ENCODE data around the gene SHISA9.

Gene SHISA9

DNA sequence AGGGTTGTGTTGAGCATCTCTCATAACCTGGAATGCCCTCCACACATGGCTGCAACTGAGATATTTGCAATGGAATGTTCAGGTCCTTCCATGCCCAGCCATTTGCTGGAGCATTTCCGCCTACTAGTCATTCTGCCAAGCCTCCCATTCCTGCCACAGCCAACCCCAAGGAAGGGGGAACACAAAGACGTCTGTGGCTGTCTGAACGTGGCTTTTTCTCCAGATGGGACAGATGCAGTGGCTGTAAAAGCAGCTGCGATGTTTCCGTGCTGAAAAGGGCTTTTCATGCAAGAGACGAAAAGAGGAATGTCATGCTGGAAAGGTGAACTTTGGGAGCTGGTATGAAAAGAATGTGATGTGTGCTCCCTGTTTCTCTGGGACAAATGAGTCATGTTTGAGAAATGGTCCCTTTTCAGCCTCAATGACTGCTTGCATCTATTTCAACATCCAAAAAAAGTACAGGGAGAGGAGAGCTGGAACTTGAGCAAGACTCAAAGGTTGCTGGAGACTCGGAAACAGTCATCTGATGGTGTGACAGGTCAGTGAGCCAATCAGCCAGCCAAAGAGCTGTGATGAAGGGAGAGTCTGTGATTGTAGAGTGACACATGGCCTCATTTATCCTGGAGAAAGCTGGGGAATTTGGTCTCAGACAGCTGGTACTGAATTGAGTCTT lies 208.9 kb downstream of the SHISA9 start:
- no peak for ATAC-seq
- no peak for TF ChIP-seq ZNF8 (CRISPR knock-in tag; IDR thresholded peaks at IDR 0.05)
- no peak for TF ChIP-seq PPARA (CRISPR knock-in tag; IDR thresholded peaks at IDR 0.05; ENCODE audit: borderline replicate concordance)
- TF ChIP-seq ZFP3 (CRISPR knock-in tag; IDR thresholded peaks at IDR 0.05) = no peak
- TF ChIP-seq, protein P1, sequence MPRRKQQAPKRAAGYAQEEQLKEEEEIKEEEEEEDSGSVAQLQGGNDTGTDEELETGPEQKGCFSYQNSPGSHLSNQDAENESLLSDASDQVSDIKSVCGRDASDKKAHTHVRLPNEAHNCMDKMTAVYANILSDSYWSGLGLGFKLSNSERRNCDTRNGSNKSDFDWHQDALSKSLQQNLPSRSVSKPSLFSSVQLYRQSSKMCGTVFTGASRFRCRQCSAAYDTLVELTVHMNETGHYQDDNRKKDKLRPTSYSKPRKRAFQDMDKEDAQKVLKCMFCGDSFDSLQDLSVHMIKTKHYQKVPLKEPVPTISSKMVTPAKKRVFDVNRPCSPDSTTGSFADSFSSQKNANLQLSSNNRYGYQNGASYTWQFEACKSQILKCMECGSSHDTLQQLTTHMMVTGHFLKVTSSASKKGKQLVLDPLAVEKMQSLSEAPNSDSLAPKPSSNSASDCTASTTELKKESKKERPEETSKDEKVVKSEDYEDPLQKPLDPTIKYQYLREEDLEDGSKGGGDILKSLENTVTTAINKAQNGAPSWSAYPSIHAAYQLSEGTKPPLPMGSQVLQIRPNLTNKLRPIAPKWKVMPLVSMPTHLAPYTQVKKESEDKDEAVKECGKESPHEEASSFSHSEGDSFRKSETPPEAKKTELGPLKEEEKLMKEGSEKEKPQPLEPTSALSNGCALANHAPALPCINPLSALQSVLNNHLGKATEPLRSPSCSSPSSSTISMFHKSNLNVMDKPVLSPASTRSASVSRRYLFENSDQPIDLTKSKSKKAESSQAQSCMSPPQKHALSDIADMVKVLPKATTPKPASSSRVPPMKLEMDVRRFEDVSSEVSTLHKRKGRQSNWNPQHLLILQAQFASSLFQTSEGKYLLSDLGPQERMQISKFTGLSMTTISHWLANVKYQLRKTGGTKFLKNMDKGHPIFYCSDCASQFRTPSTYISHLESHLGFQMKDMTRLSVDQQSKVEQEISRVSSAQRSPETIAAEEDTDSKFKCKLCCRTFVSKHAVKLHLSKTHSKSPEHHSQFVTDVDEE (CRISPR knock-in tag; IDR thresholded peaks at IDR 0.05) = no peak
- no peak for TF ChIP-seq CSDC2 (CRISPR knock-in tag; IDR thresholded peaks at IDR 0.05)
- TF ChIP-seq ZC3H10 (CRISPR knock-in tag; IDR thresholded peaks at IDR 0.05) = no peak
- no peak for TF ChIP-seq RARB (CRISPR knock-in tag; IDR thresholded peaks at IDR 0.05)
- no peak for TF ChIP-seq ZFP30 (CRISPR knock-in tag; IDR thresholded peaks at IDR 0.05)
- no peak for TF ChIP-seq ISL1 (CRISPR knock-in tag; IDR thresholded peaks at IDR 0.05)
- TF ChIP-seq ZNF565 (CRISPR knock-in tag; conservative IDR thresholded peaks at IDR 0.05; ENCODE audit: low read depth) = no peak
- TF ChIP-seq, protein P2, sequence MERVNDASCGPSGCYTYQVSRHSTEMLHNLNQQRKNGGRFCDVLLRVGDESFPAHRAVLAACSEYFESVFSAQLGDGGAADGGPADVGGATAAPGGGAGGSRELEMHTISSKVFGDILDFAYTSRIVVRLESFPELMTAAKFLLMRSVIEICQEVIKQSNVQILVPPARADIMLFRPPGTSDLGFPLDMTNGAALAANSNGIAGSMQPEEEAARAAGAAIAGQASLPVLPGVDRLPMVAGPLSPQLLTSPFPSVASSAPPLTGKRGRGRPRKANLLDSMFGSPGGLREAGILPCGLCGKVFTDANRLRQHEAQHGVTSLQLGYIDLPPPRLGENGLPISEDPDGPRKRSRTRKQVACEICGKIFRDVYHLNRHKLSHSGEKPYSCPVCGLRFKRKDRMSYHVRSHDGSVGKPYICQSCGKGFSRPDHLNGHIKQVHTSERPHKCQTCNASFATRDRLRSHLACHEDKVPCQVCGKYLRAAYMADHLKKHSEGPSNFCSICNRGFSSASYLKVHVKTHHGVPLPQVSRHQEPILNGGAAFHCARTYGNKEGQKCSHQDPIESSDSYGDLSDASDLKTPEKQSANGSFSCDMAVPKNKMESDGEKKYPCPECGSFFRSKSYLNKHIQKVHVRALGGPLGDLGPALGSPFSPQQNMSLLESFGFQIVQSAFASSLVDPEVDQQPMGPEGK (CRISPR knock-in tag; IDR thresholded peaks at IDR 0.05; ENCODE audit: borderline replicate concordance) = no peak
- no peak for TF ChIP-seq ESRRG (CRISPR knock-in tag; IDR thresholded peaks at IDR 0.05)
- no peak for TF ChIP-seq SNAI2 (CRISPR knock-in tag; IDR thresholded peaks at IDR 0.05)
- TF ChIP-seq OSR1 (CRISPR knock-in tag; IDR thresholded peaks at IDR 0.05) = no peak
- TF ChIP-seq, protein P3, sequence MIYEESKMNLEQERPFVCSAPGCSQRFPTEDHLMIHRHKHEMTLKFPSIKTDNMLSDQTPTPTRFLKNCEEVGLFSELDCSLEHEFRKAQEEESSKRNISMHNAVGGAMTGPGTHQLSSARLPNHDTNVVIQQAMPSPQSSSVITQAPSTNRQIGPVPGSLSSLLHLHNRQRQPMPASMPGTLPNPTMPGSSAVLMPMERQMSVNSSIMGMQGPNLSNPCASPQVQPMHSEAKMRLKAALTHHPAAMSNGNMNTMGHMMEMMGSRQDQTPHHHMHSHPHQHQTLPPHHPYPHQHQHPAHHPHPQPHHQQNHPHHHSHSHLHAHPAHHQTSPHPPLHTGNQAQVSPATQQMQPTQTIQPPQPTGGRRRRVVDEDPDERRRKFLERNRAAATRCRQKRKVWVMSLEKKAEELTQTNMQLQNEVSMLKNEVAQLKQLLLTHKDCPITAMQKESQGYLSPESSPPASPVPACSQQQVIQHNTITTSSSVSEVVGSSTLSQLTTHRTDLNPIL (CRISPR knock-in tag; IDR thresholded peaks at IDR 0.05; ENCODE audit: low read depth) = no peak
- TF ChIP-seq, protein P4, sequence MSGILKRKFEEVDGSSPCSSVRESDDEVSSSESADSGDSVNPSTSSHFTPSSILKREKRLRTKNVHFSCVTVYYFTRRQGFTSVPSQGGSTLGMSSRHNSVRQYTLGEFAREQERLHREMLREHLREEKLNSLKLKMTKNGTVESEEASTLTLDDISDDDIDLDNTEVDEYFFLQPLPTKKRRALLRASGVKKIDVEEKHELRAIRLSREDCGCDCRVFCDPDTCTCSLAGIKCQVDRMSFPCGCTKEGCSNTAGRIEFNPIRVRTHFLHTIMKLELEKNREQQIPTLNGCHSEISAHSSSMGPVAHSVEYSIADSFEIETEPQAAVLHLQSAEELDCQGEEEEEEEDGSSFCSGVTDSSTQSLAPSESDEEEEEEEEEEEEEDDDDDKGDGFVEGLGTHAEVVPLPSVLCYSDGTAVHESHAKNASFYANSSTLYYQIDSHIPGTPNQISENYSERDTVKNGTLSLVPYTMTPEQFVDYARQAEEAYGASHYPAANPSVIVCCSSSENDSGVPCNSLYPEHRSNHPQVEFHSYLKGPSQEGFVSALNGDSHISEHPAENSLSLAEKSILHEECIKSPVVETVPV (CRISPR knock-in tag; IDR thresholded peaks at IDR 0.05) = no peak
- no peak for TF ChIP-seq ZNF70 (CRISPR knock-in tag; IDR thresholded peaks at IDR 0.05)

DNA sequence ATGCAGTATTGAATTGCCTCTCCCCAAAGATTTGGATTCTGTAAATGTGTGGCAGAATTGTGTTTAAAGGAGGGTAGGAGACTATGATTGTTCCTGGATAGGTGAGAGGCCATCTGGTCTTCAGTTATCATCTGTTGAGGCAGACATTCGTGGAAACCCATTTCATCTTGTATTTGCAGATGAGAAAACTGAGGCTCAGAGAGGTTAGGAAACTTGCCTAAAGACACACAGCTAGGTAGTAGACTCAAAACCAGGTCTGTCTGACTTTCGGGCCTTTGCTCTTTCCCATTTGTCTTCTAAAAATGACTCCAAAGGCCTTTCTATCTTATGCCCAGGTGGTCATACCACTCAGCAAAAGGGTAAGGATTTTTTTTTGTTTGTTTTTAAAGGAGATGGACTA lies 210.3 kb downstream of the SHISA9 start:
- TF ChIP-seq ZNF70 (CRISPR knock-in tag; IDR thresholded peaks at IDR 0.05) (no peak), TCF4 (CRISPR knock-in tag; IDR thresholded peaks at IDR 0.05; ENCODE audit: borderline replicate concordance) (no peak)
- TF ChIP-seq, protein P1 (CRISPR knock-in tag; IDR thresholded peaks at IDR 0.05) = no peak
- ATAC-seq = no peak

DNA sequence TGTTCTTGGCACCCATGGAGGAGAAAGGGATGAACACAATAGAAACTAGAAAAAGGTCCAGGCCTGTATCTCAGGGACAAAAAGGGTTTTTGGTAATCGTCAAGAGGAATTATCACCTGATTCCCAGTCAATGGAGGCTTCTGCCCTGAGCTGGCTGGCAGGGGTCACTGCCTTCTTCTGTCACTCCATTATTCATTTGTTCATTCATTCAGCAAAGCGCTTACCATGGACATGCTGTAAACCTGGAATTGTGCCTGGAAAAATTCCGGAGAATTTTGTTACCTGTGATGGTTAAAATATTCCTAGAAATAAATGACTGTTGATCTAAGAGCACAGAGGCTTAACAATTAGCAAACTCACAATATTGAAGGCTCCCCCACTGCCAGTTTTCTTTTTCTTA lies 212.3 kb downstream of the SHISA9 start:
- ATAC-seq = no peak
- no peak for TF ChIP-seq ARNTL (CRISPR knock-in tag; IDR thresholded peaks at IDR 0.05; ENCODE audit: borderline replicate concordance, low read depth)
- TF ChIP-seq, protein P2 (CRISPR knock-in tag; IDR thresholded peaks at IDR 0.05; ENCODE audit: borderline replicate concordance) = no peak
- TF ChIP-seq ZNF8 (CRISPR knock-in tag; IDR thresholded peaks at IDR 0.05) = no peak
- TF ChIP-seq, protein P1 (CRISPR knock-in tag; IDR thresholded peaks at IDR 0.05) = no peak
- TF ChIP-seq, protein P4 (CRISPR knock-in tag; IDR thresholded peaks at IDR 0.05) = no peak
- no peak for TF ChIP-seq ZFP3 (CRISPR knock-in tag; IDR thresholded peaks at IDR 0.05)
